Osteocyte (in vitro differentiated cells): ENCODE measurements around the gene ITGA7. TPM values are rescaled to one million over a fixed set of nuclear protein-coding genes. Genes with fewer than 3 reads are reported as not detected.
A peak's percentile ranks its signal among the peaks of the same experiment; 100 is the strongest.

Source experiments
- DNase-seq: peaks from one replicate; pipeline ENCODE4 v3.0.0; 2021; ENCODE audit warnings: mixed read lengths; ENCODE audit not compliant: unreplicated experiment; ENCODE audit errors: extremely low spot score
- H3K27ac Mint-ChIP-seq: one replicate; pipeline ENCODE4 v1.8.0; 2021; ENCODE audit warnings: mild to moderate bottlenecking, mixed read lengths; ENCODE audit not compliant: unreplicated experiment
- H3K27me3 Mint-ChIP-seq: one replicate; pipeline ENCODE4 v1.8.0; 2021; ENCODE audit warnings: mixed read lengths; ENCODE audit not compliant: unreplicated experiment
- H3K36me3 Mint-ChIP-seq: one replicate; pipeline ENCODE4 v1.8.0; 2021; ENCODE audit warnings: mixed read lengths; ENCODE audit not compliant: unreplicated experiment
- H3K4me1 Mint-ChIP-seq: one replicate; pipeline ENCODE4 v1.8.0; 2021; ENCODE audit warnings: mixed read lengths; ENCODE audit not compliant: unreplicated experiment
- H3K4me3 Mint-ChIP-seq: one replicate; pipeline ENCODE4 v1.8.0; 2021; ENCODE audit warnings: mild to moderate bottlenecking, moderate library complexity, mixed read lengths; ENCODE audit not compliant: unreplicated experiment
- H3K9me3 Mint-ChIP-seq: one replicate; pipeline ENCODE4 v1.8.0; 2021; ENCODE audit warnings: mixed read lengths; ENCODE audit not compliant: unreplicated experiment
- CTCF ChIP-seq: fragments of 200-600 bp; sonication (generic); IDR thresholded peaks from 2 replicates; pipeline ENCODE4 v1.5.0; 2021; ENCODE audit warnings: antibody characterized with exemption, mild to moderate bottlenecking, moderate library complexity
- long read RNA-seq: library from polyadenylated mRNA; unstranded; transcript quantifications from one replicate; pipeline ENCODE4 v2.0.0, GENCODE V29; 2021
- total RNA-seq: library from RNA; stranded (reverse); gene quantifications from 2 replicates; pipeline ENCODE4 v1.2.1, GENCODE V29; 2021

Gene ITGA7
- total RNA-seq, result 5.1 and 5.7 TPM in 2 replicates
- long read RNA-seq, result 0 reads

- H3K4me1 Mint-ChIP-seq, result peaks cover 16% of the 10 kb centered on the region
- DNase-seq, result no peak
- peaks cover 39% of the 10 kb centered on the region for H3K27me3 Mint-ChIP-seq
- no peak for TF ChIP-seq CTCF
- H3K9me3 Mint-ChIP-seq, result no peaks in the 10 kb centered on the region
- peak within 1 kb of the TSS; percentile 76 for H3K4me3 Mint-ChIP-seq
- peaks cover 3% of the 10 kb centered on the region for H3K36me3 Mint-ChIP-seq
- H3K27ac Mint-ChIP-seq, result no peak within 1 kb of the TSS
Observed at GRCh38 chr12:55707841-55708694, at the start of gene ITGA7. TSS of gene ITGA7 (minus strand) at chr12:55707904. CDS start at chr12:55707682, 222 bp downstream.

- H3K9me3 Mint-ChIP-seq, result no peaks in the 10 kb centered on the region
- no peak for TF ChIP-seq CTCF
- H3K36me3 Mint-ChIP-seq, result peaks cover 48% of the 10 kb centered on the region
- no peak for DNase-seq
- H3K27me3 Mint-ChIP-seq, result no peaks in the 10 kb centered on the region
- peak overlapping the region; percentile 8 for H3K27ac Mint-ChIP-seq
- H3K4me3 Mint-ChIP-seq, result no peak overlapping the region
- H3K4me1 Mint-ChIP-seq, result no peaks in the 10 kb centered on the region
Observed at GRCh38 chr12:55755246-55755645, 47.5 kb upstream of the ITGA7 start.

- no peak overlapping the region for H3K4me3 Mint-ChIP-seq
- H3K27ac Mint-ChIP-seq, result no peak overlapping the region
- H3K36me3 Mint-ChIP-seq, result peaks cover 21% of the 10 kb centered on the region
- H3K9me3 Mint-ChIP-seq, result no peaks in the 10 kb centered on the region
- H3K4me1 Mint-ChIP-seq, result peaks cover 25% of the 10 kb centered on the region
- TF ChIP-seq CTCF, result no peak
- no peak for DNase-seq
- no peaks in the 10 kb centered on the region for H3K27me3 Mint-ChIP-seq
Observed at GRCh38 chr12:55748230-55748993, 40.7 kb upstream of the ITGA7 start.

- Mint-ChIP-seq H3K36me3 (peaks cover 13% of the 10 kb centered on the region), H3K4me1 (peaks cover 30% of the 10 kb centered on the region), H3K4me3 (no peak overlapping the region), H3K27ac (no peak overlapping the region), H3K9me3 (no peaks in the 10 kb centered on the region), H3K27me3 (no peaks in the 10 kb centered on the region)
- DNase-seq, result no peak
- TF ChIP-seq CTCF, result no peak
Observed at GRCh38 chr12:55746913-55747231, 39.2 kb upstream of the ITGA7 start.
